Left lung (tissue), 10 donors: Measurements from ENCODE around the gene MATN1. TPM values are rescaled to one million over a fixed set of nuclear protein-coding genes. Genes with fewer than 3 reads are reported as not detected.

Source experiments
- ATAC-seq: fragments of 200-7000 bp; cut with Tn5 transposase; one replicate; pipeline ENCODE4 v1.9.1; 2020; ENCODE audit warnings: moderate library complexity
- DNase-seq, 4 donors: peaks; one replicate each; pipeline ENCODE4 v3.0.0-alpha.2; 2013 to 2020
- H3K27ac ChIP-seq, 2 donors: fragments of 200-600 bp; sonication (generic) in 1 of 2; one replicate each; pipeline versions ENCODE4 v1.5.0 to v1.8.0; 2020 to 2021
- H3K27me3 ChIP-seq, 2 donors: fragments of 200-600 bp; sonication (generic) in 1 of 2; one replicate each; pipeline versions ENCODE4 v1.5.0 to v1.8.0; 2020 to 2021
- H3K36me3 ChIP-seq, 2 donors: fragments of 200-600 bp; sonication (generic) in 1 of 2; one replicate each; pipeline versions ENCODE4 v1.5.0 to v1.8.0; 2020 to 2021
- H3K4me1 ChIP-seq, 2 donors: fragments of 200-600 bp; one replicate each; pipeline ENCODE4 v1.8.0; 2021
- H3K4me3 ChIP-seq, 2 donors: fragments of 200-600 bp; sonication (generic) in 1 of 2; one replicate each; pipeline versions ENCODE4 v1.5.0 to v1.8.0; 2020 to 2021; ENCODE audit warnings: mild to moderate bottlenecking in 1 of 2
- H3K9me3 ChIP-seq, 2 donors: fragments of 200-600 bp; sonication (generic) in 1 of 2; one replicate each; pipeline versions ENCODE4 v1.5.0 to v1.8.0; 2020 to 2021
- CTCF ChIP-seq, 2 donors: fragments of 200-600 bp; sonication (generic) in 1 of 2; IDR thresholded peaks; one replicate each; pipeline versions ENCODE4 v1.5.0 to v1.8.0; 2021; ENCODE audit warnings: antibody characterized with exemption in 2 of 2
- intact Hi-C, 2 donors: fragments of 100-400 bp; cut with DNase I; formaldehyde crosslinking; loops; one replicate each; pipeline versions ENCODE4 v1.11.2 to v1.14.2; 2022
- polyA plus RNA-seq, 6 donors: library from polyadenylated mRNA; unstranded; fragments of 120-200 nt; gene quantifications; one replicate each; pipeline ENCODE4 v1.2.1, GENCODE V29; 2013; ENCODE audit not compliant: insufficient read length in 6 of 6
- total RNA-seq, 2 donors: library from RNA; stranded (reverse); fragmentation: NEBNext Ultra II Directional; extraction: Animal tissue kit (Norgen Biotek cat#: 25700); gene quantifications; one replicate each; pipeline ENCODE4 v1.2.1, GENCODE V29; 2021
- donor health status: DM: no; HTN: yes; CAD: no.
- donor health status: DM: no; HTN: no; CAD: no.

The MATN1 gene
- total and polyA plus RNA-seq, 8 donors, result 0.08 to 1.1 (median 0.43) TPM; not detected in 1

- H3K27me3 ChIP-seq, result peaks cover 0 to 5% of the 10 kb centered on the region in 2 donors
- TF ChIP-seq CTCF (IDR thresholded peaks at IDR 0.05), result no peak
- ATAC-seq (no peak), DNase-seq (no peak)
- peaks cover 0 to 76% of the 10 kb centered on the region in 2 donors for H3K4me1 ChIP-seq
- H3K9me3 ChIP-seq, result no peaks in the 10 kb centered on the region
- H3K4me3 ChIP-seq, result peak overlapping the region in 1 of 2 donors; percentile 70
- intact Hi-C loops, result no loop called here
- peak overlapping the region; percentile 88 to 98 for H3K27ac ChIP-seq
- peaks cover 0 to 20% of the 10 kb centered on the region in 2 donors for H3K36me3 ChIP-seq
Observed at GRCh38 chr1:30755334-30755733, 31.9 kb upstream of the MATN1 start.

GRCh38 chr1:30754684-30755171 is 31.3 kb upstream of the MATN1 start:
- Histone ChIP-seq H3K4me1 (peaks cover 0 to 81% of the 10 kb centered on the region in 2 donors), H3K27me3 (peaks cover 0 to 5% of the 10 kb centered on the region in 2 donors), H3K4me3 (peak overlapping the region in 1 of 2 donors; percentile 70), H3K36me3 (peaks cover 0 to 20% of the 10 kb centered on the region in 2 donors), H3K27ac (peak overlapping the region in 1 of 2 donors; percentile 98), H3K9me3 (no peaks in the 10 kb centered on the region)
- intact Hi-C loops, result no loop called here
- ATAC-seq (no peak), DNase-seq (no peak)
- TF ChIP-seq CTCF (IDR thresholded peaks at IDR 0.05), result no peak

- TF ChIP-seq CTCF (IDR thresholded peaks at IDR 0.05), result no peak
- H3K4me3 ChIP-seq, result peak overlapping the region in 1 of 2 donors; percentile 70
- peaks cover 0 to 81% of the 10 kb centered on the region in 2 donors for H3K4me1 ChIP-seq
- intact Hi-C loops, result no loop called here
- no peak for DNase-seq
- peaks cover 0 to 30% of the 10 kb centered on the region in 2 donors for H3K36me3 ChIP-seq
- ATAC-seq, result no peak
- peaks cover 0 to 5% of the 10 kb centered on the region in 2 donors for H3K27me3 ChIP-seq
- H3K9me3 ChIP-seq, result no peaks in the 10 kb centered on the region
- peak overlapping the region in 1 of 2 donors; percentile 98 for H3K27ac ChIP-seq
Observed at GRCh38 chr1:30753660-30754123, 30.3 kb upstream of the MATN1 start.

- peak overlapping the region in 1 of 2 donors; percentile 70 for H3K4me3 ChIP-seq
- H3K27ac ChIP-seq, result peak overlapping the region in 1 of 2 donors; percentile 98
- no peak for DNase-seq
- no peak for ATAC-seq
- H3K9me3 ChIP-seq, result no peaks in the 10 kb centered on the region
- no peak for TF ChIP-seq CTCF (IDR thresholded peaks at IDR 0.05)
- peaks cover 0 to 36% of the 10 kb centered on the region in 2 donors for H3K36me3 ChIP-seq
- H3K4me1 ChIP-seq, result peaks cover 0 to 81% of the 10 kb centered on the region in 2 donors
- peaks cover 0 to 5% of the 10 kb centered on the region in 2 donors for H3K27me3 ChIP-seq
- intact Hi-C loops, result no loop called here
Observed at GRCh38 chr1:30753118-30753517, 29.7 kb upstream of the MATN1 start.

GRCh38 chr1:30752651-30752908 is 29.2 kb upstream of the MATN1 start:
- no peak for TF ChIP-seq CTCF (IDR thresholded peaks at IDR 0.05)
- no peak for ATAC-seq
- Histone ChIP-seq H3K4me1 (peaks cover 0 to 81% of the 10 kb centered on the region in 2 donors), H3K9me3 (no peaks in the 10 kb centered on the region), H3K4me3 (peak overlapping the region in 1 of 2 donors; percentile 70), H3K27me3 (peaks cover 0 to 5% of the 10 kb centered on the region in 2 donors), H3K36me3 (peaks cover 0 to 39% of the 10 kb centered on the region in 2 donors), H3K27ac (no peak overlapping the region)
- intact Hi-C loops, result no loop called here
- no peak for DNase-seq
